HFF-Myc (cell line): Measurements from ENCODE around the gene CNBD2.
"Not testable (repeated sequence)": the region's sequence is repeated elsewhere in the genome, so short reads cannot be mapped to it uniquely, and the experiment has no call there.

Source experiments
- DNase-seq: peaks from one replicate; pipeline ENCODE4 v3.0.0-alpha.2; 2011; ENCODE audit warnings: low read depth; ENCODE audit errors: extremely low read depth
- H3K4me3 ChIP-seq: replicated peaks from 2 replicates; pipeline ENCODE4 v1.5.1; 2011; ENCODE audit warnings: low read depth, mild to moderate bottlenecking, control low read depth, low read length
- CTCF ChIP-seq: IDR thresholded peaks from 2 replicates; pipeline ENCODE4 v1.5.1; 2012; ENCODE audit warnings: mild to moderate bottlenecking, low read depth, low read length, control low read depth; ENCODE audit errors: missing control alignments

The CNBD2 gene

GRCh38 chr20:35947489-35947888, 20.9 kb upstream of the CNBD2 start:
- H3K4me3 ChIP-seq: no peak overlapping the region
- TF ChIP-seq CTCF: peak; percentile 49
- DNase-seq: no peak

DNA sequence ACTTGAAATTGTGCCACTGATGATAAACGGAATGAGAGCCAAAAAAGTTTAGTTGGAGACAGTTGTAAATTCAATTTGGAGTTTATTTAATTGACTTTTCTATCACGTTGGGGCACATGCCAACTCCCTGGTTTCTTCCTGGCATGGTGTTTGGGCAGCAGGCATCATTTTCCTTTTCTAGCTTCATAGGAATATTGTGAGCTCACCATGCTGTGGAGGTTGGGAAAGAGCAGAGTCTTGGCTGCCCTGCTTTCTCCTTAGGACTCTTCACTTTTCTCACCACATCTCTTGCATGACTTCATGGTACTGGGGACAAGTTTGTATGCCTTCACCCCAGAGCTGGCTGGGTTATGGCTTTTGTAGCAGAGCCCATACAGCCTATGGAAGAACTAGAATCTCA, 20.5 kb upstream of the CNBD2 start:
- no peak for DNase-seq
- no peak for TF ChIP-seq CTCF
- no peak overlapping the region for H3K4me3 ChIP-seq

- no peak for TF ChIP-seq CTCF
- DNase-seq: no peak
- H3K4me3 ChIP-seq: no peak overlapping the region
Measured at GRCh38 chr20:35950093-35950492, 18.3 kb upstream of the CNBD2 start.

GRCh38 chr20:35952080-35952479, 16.3 kb upstream of the CNBD2 start:
- not testable (repeated sequence) for DNase-seq
- peak overlapping the region; percentile 99 for H3K4me3 ChIP-seq

DNA sequence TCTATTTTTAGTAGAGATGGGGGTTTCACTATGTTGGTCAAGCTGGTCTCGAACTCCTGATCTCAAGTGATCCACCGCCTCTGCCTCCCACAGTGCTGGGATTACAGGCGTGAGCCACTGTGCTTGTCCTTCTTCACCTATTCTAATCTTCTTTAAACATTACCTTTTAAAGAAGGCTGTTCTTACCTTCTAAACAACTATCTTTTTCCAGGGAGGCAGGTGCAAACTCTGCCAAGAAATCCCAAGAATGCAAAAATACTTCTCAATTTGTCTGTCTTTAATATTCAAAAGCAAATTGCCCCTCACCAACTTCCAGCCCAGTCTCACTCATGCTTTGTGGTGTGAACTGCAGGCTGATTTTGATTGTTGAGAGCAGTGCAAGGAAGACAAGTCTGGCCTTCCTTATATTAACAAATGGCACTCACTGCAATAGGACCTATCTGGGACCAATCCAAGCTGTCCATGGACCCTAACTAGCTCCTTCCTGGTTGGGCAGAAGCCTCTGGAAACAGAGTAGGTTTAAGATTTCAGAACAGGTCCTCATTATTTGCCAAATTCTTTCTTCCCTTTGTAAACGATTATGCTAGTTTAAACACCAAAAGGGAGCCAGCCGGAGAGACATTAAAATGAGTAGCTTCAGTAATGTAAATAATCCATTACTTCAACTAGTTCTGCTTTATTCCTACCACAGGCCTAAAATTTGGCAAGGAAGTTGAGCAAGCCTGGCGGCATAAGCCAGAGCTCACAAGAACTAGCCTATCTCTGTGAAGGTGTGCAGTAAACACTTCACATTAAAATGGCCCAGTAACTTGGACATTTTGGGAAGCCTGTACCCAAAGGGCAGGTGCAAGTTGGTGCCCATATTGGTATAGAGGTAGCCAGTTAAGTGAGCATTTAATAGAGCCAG, 15.7 kb upstream of the CNBD2 start:
- no peak for DNase-seq
- TF ChIP-seq CTCF: no peak
- H3K4me3 ChIP-seq: peak overlapping the region; percentile 99

GRCh38 chr20:35953387-35954199, 14.8 kb upstream of the CNBD2 start:
- DNase-seq: no peak
- TF ChIP-seq CTCF: no peak
- H3K4me3 ChIP-seq: peak overlapping the region; percentile 99
